Stimulated activated naive CD8-positive, alpha-beta T cell treated with anti-CD3 and anti-CD28 coated beads, Interleukin-15, amount 100 ng/mL, for 72 hours (primary cell): ENCODE data around the gene DTNBP1.
"Not testable (repeated sequence)": the region's sequence is repeated elsewhere in the genome, so short reads cannot be mapped to it uniquely, and the experiment has no call there.

Experiments used
- ATAC-seq: fragments of 150-1000 bp; cut with Tn5 transposase; 2 replicates; pipeline ENCODE4 v1.10.0; 2021; ENCODE audit warnings: mild to moderate bottlenecking, moderate library complexity
- DNase-seq, 2 donors: peaks; one replicate each; pipeline ENCODE4 v3.0.0; 2021 to 2022
- H3K27ac Mint-ChIP-seq, 2 donors: one replicate each; pipeline ENCODE4 v1.8.0; 2022; ENCODE audit warnings: mild to moderate bottlenecking in 2 of 2, mixed read lengths in 2 of 2, moderate library complexity in 2 of 2
- H3K27me3 Mint-ChIP-seq: one replicate; pipeline ENCODE4 v1.8.0; 2022; ENCODE audit warnings: mixed read lengths
- H3K4me1 Mint-ChIP-seq: one replicate; pipeline ENCODE4 v1.8.0; 2022; ENCODE audit warnings: mild to moderate bottlenecking, mixed read lengths
- H3K4me3 Mint-ChIP-seq, 2 donors: one replicate each; pipeline ENCODE4 v1.8.0; 2022; ENCODE audit warnings: mild to moderate bottlenecking in 2 of 2, mixed read lengths in 2 of 2, moderate library complexity in 1 of 2
- H3K9me3 Mint-ChIP-seq, 2 donors: one replicate each; pipeline ENCODE4 v1.8.0; 2022; ENCODE audit warnings: mixed read lengths in 2 of 2

DTNBP1 gene

GRCh38 chr6:15650004-15650559 is 12.7 kb downstream of the DTNBP1 start:
- not testable (repeated sequence) for H3K27me3 Mint-ChIP-seq, DNase-seq, ATAC-seq, H3K27ac Mint-ChIP-seq, H3K4me3 Mint-ChIP-seq
- H3K4me1 Mint-ChIP-seq: peaks cover 17% of the 10 kb centered on the region
- H3K9me3 Mint-ChIP-seq: peaks cover 13 to 34% of the 10 kb centered on the region in 2 donors

- H3K27me3 Mint-ChIP-seq: no peaks in the 10 kb centered on the region
These were observed 17.9 kb downstream of the DTNBP1 start for GRCh38 chr6:15644904-15645303.

GRCh38 chr6:15643542-15643941 is 19.3 kb downstream of the DTNBP1 start:
- Mint-ChIP-seq H3K27ac (no peak overlapping the region), H3K4me3 (no peak overlapping the region), H3K9me3 (peaks cover 27 to 59% of the 10 kb centered on the region in 2 donors), H3K4me1 (peaks cover 12% of the 10 kb centered on the region), H3K27me3 (no peaks in the 10 kb centered on the region)
- ATAC-seq (no peak), DNase-seq (no peak)

More at GRCh38 chr6:15644904-15645303, 17.9 kb downstream of the DTNBP1 start:
- ATAC-seq: no peak
- H3K4me1 Mint-ChIP-seq: peaks cover 12% of the 10 kb centered on the region
- H3K4me3 Mint-ChIP-seq: no peak overlapping the region
- DNase-seq: no peak
- H3K27ac Mint-ChIP-seq: no peak overlapping the region
- peaks cover 32 to 59% of the 10 kb centered on the region in 2 donors for H3K9me3 Mint-ChIP-seq

DNA sequence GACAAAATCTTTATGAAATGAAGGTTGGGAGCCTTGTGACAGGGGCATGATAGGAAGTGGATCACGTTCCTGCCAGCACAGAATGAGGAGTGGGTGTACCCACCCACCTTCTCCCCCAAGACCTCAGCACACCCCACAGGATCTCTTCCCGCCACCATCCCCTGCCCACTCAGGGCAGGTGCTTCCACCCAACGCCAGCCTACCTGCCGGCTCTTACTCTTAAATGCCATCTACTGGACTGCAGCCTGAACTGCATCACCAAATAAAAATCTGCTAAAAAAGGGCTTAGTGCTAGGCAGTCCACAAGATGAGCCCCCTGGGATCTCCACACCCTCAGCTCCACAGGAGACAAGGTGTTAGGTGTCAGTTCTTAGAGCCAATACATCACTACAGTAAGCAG is 20.6 kb downstream of the DTNBP1 start:
- no peak for DNase-seq
- Mint-ChIP-seq H3K4me3 (no peak overlapping the region), H3K27ac (no peak overlapping the region), H3K9me3 (peaks cover 26 to 46% of the 10 kb centered on the region in 2 donors), H3K4me1 (peaks cover 12% of the 10 kb centered on the region), H3K27me3 (no peaks in the 10 kb centered on the region)
- ATAC-seq: no peak

DNA sequence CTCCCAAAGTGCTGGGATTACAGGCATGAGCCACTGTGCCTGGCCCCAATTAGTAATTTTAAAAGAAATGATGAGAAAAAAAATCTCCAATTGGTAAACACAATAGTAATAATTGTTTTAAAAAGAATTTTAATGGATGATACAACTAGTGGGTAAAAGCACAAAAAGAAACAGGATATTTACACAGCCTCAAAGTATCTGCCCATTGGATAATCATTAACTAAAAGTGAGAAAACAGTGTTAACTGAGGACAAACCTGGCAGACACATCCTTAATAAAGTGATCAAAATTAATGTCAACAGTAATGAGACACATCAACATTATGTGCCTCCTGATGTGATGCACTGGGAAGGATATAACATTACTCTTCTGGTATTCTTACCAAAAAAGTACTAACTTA is 24.5 kb downstream of the DTNBP1 start:
- peaks cover 5% of the 10 kb centered on the region for H3K4me1 Mint-ChIP-seq
- ATAC-seq: no peak
- H3K27me3 Mint-ChIP-seq: no peaks in the 10 kb centered on the region

GRCh38 chr6:15631432-15631831 is 31.4 kb downstream of the DTNBP1 start:
- H3K4me1 Mint-ChIP-seq: peaks cover 34% of the 10 kb centered on the region
- DNase-seq (no peak), ATAC-seq (no peak)
- no peaks in the 10 kb centered on the region for H3K27me3 Mint-ChIP-seq
- H3K4me3 Mint-ChIP-seq: no peak overlapping the region
- peaks cover 0 to 2% of the 10 kb centered on the region in 2 donors for H3K9me3 Mint-ChIP-seq
- H3K27ac Mint-ChIP-seq: no peak overlapping the region

More for the DNA sequence above, 24.5 kb downstream of the DTNBP1 start:
- no peak for DNase-seq
- Mint-ChIP-seq H3K4me3 (no peak overlapping the region), H3K27ac (no peak overlapping the region), H3K9me3 (peaks cover 5 to 14% of the 10 kb centered on the region in 2 donors)

- Mint-ChIP-seq H3K9me3 (no peaks in the 10 kb centered on the region), H3K27ac (no peak overlapping the region), H3K27me3 (no peaks in the 10 kb centered on the region), H3K4me1 (peaks cover 38% of the 10 kb centered on the region), H3K4me3 (no peak overlapping the region)
- no peak for ATAC-seq
- no peak for DNase-seq
These were observed 32.6 kb downstream of the DTNBP1 start for GRCh38 chr6:15630202-15630601.

GRCh38 chr6:15629487-15629886 is 33.3 kb downstream of the DTNBP1 start:
- peaks cover 39% of the 10 kb centered on the region for H3K4me1 Mint-ChIP-seq
- peak overlapping the region in 1 of 2 donors; percentile 88 for H3K27ac Mint-ChIP-seq
- no peak overlapping the region for H3K4me3 Mint-ChIP-seq

DNA sequence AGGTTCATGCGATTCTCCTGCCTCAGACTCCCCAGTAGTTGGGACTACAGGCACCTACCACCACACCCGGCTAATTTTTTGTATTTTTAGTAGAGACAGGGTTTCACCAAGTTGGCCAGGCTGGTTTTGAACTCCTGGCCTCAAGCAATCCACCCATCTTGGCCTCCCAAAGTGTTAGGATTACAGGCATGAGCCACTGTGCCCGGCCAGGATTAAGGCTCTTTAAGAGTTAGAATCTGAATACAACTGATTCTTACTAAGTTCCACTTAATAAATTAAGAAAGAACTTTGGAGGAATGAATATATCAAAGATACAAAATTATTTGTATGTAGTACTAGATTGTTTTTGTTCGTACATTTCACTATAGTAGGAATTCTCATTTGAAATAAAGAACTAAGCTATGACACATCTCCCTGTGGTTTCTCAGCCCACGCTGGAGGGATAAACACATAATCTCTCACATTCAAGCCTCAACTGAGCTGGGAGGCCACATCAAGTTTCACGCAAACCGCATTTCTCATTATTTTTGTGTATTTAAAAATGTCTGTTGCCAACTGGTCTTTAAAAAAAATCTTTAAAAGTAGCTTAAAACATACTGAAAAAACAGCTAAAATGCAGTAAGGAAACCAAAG is 34.2 kb downstream of the DTNBP1 start:
- Mint-ChIP-seq H3K4me3 (peak overlapping the region; percentile 21 to 46), H3K4me1 (peaks cover 47% of the 10 kb centered on the region), H3K27ac (no peak overlapping the region), H3K9me3 (no peaks in the 10 kb centered on the region), H3K27me3 (no peaks in the 10 kb centered on the region)
- peak; percentile 95 for ATAC-seq
- DNase-seq: peak; percentile 45 to 63

More at GRCh38 chr6:15629487-15629886, 33.3 kb downstream of the DTNBP1 start:
- DNase-seq (no peak), ATAC-seq (no peak)
- Mint-ChIP-seq H3K27me3 (no peaks in the 10 kb centered on the region), H3K9me3 (no peaks in the 10 kb centered on the region)

DNA sequence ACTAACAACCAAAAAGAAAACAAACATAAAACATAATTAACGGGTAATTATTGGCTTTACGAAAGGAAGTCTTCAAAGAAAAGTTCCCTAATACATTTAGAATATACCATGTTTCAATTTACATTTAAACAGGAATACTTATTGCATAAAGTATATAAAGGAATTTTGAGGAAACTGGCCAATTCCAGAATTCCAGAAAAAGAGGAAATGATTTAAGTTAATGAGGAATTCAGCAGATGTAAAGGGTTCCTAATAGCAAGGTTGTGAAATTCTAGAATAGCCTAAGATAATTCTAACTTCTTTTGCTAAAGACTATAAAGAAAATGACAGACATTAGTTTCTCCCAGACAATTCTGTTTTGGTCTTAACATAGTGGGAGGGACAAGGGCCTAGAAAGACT is 35.0 kb downstream of the DTNBP1 start:
- ATAC-seq (no peak), DNase-seq (no peak)
- H3K9me3 Mint-ChIP-seq: no peaks in the 10 kb centered on the region
- H3K27ac Mint-ChIP-seq: no peak overlapping the region
- peaks cover 55% of the 10 kb centered on the region for H3K4me1 Mint-ChIP-seq
- H3K27me3 Mint-ChIP-seq: no peaks in the 10 kb centered on the region
- H3K4me3 Mint-ChIP-seq: no peak overlapping the region

GRCh38 chr6:15626878-15627674 is 35.8 kb downstream of the DTNBP1 start:
- H3K9me3 Mint-ChIP-seq: no peaks in the 10 kb centered on the region
- ATAC-seq: no peak
- H3K4me1 Mint-ChIP-seq: peaks cover 55% of the 10 kb centered on the region
- no peak for DNase-seq
- H3K4me3 Mint-ChIP-seq: peak overlapping the region in 1 of 2 donors; percentile 3
- H3K27me3 Mint-ChIP-seq: no peaks in the 10 kb centered on the region
- no peak overlapping the region for H3K27ac Mint-ChIP-seq

GRCh38 chr6:15626160-15626559 is 36.7 kb downstream of the DTNBP1 start:
- Mint-ChIP-seq H3K9me3 (no peaks in the 10 kb centered on the region), H3K4me3 (no peak overlapping the region), H3K4me1 (peaks cover 64% of the 10 kb centered on the region), H3K27ac (no peak overlapping the region), H3K27me3 (no peaks in the 10 kb centered on the region)
- no peak for DNase-seq
- ATAC-seq: no peak

GRCh38 chr6:15623276-15624116 is 39.3 kb downstream of the DTNBP1 start:
- ATAC-seq (no peak), DNase-seq (no peak)
- no peaks in the 10 kb centered on the region for H3K27me3 Mint-ChIP-seq
- no peak overlapping the region for H3K4me3 Mint-ChIP-seq
- H3K27ac Mint-ChIP-seq: no peak overlapping the region
- no peaks in the 10 kb centered on the region for H3K9me3 Mint-ChIP-seq
- H3K4me1 Mint-ChIP-seq: peaks cover 53% of the 10 kb centered on the region

DNA sequence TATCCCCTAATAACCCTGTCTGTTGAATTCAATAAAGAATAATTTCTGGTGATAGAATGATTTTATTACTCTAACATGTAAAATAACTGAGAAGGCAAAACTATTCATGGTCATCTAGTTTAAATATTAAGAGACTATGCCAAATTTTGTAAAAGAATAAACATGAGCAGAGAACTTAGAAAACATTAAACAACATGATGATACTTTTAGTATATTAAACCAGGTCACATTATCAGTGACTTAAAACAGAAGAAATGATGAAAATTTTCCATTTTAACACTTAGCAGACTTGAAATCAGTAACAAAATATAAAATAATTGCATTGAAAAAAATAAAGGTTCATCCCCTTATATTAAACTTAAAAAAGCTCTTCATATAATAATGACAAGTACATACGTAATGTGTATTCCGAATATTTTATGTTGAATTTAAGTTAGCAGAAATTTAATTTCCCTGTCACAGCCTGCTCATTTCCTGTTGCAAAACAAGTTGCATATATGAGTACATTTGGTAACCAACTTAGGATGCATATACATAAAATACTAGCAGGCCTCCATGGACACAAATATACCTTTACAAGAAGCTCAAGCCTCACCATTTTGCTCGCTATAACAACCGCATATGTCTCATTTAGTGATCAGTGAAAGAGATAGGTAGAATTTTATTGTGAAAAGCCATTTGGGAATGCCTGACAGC is 40.6 kb downstream of the DTNBP1 start:
- ATAC-seq: no peak
- H3K27ac Mint-ChIP-seq: no peak overlapping the region
- peaks cover 48% of the 10 kb centered on the region for H3K4me1 Mint-ChIP-seq
- DNase-seq: no peak
- no peaks in the 10 kb centered on the region for H3K9me3 Mint-ChIP-seq
- H3K4me3 Mint-ChIP-seq: no peak overlapping the region
- H3K27me3 Mint-ChIP-seq: no peaks in the 10 kb centered on the region
